ENCODE results near the gene NFATC4.
A peak's percentile ranks its signal among the peaks of the same experiment; 100 is the strongest.
"Not testable (repeated sequence)": the region's sequence is repeated elsewhere in the genome, so short reads cannot be mapped to it uniquely, and the experiment has no call there.

Gene NFATC4

DNA sequence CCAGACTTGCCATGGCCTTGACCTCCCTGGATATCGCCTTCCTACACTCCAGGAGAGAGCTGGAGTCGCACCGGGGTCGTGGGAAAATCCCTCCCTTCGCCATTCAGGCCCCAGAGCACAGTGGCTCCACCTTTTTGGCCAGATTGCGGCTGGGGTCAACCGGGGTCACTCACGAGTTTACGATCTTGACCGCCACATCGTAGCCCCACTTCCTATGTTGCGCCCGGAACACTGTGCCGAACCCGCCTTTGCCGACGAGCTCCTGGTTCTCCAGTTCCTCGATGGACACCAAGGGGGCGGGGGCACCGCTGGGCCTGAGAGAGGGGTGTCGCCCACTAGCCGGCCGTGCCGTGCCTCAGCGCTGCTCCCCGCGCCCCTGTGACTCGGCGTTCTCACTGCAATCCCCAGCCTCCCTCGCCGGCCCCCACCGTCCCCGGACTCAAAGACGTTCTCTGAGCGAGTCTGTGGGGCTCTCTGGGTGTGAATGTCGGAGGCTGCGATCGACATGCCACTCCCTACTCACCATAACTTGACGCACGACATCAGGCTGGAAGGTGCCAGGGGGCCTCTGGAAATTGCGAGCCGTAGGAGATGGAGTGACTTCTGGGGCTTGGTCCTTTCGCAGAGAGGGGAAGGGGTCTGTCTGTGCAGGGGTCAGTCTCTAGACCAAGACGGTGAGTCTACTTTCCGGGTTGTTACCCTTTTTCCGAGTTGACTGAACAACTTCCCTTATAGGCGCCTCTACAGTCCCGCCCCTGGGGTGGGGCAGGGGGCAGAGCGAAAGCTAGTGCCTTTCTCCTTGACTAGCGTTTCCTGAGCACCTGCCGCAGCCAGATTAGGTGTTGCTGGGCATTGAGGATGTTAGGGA is 28.5 kb upstream of the NFATC4 start, which contains the start of gene RIPK3:
Gene RIPK3 (minus strand): TSS at position 708 of the 868 bp plus-strand sequence. CDS start 165 bp downstream, at position 543.
- no peak for DNase-seq

DNA sequence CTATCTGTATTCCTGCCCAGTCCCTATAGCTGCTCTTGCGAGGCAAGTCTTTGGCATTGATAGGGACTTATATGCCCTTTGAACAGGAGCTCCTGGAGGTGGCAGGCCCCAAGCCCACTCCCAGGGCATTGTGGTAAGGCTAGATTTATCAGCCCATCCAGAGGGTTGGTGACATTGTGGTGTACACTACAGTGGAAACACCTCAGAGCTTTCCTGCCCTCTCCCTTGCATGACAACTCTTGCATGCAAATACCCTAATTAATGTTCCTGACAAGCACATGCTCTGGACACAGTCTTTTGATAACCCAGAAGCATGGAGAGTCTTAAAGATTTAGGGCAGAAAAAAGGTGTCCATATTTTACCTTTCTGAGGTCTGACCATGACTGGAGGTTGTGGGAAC is 27.4 kb upstream of the NFATC4 start:
- no peak for DNase-seq

DNA sequence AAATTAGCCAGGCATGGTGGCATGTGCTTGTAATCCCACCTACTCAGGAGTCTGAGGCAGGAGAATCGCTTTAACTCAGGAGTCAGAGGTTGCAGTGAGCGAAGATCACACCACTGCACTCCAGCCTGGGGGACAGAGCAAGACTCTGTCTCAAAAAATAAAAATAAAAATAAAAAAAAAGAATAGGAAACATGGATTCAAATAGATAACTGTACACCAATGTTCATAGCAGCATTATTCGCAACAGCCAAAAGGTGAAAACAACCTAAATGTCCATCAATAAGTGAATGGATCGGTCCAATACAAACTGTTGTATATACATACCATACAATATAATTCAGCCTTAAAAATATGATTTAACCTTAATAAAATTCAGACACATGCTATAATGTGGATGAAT is 25.1 kb upstream of the NFATC4 start:
- no peak for DNase-seq

DNA sequence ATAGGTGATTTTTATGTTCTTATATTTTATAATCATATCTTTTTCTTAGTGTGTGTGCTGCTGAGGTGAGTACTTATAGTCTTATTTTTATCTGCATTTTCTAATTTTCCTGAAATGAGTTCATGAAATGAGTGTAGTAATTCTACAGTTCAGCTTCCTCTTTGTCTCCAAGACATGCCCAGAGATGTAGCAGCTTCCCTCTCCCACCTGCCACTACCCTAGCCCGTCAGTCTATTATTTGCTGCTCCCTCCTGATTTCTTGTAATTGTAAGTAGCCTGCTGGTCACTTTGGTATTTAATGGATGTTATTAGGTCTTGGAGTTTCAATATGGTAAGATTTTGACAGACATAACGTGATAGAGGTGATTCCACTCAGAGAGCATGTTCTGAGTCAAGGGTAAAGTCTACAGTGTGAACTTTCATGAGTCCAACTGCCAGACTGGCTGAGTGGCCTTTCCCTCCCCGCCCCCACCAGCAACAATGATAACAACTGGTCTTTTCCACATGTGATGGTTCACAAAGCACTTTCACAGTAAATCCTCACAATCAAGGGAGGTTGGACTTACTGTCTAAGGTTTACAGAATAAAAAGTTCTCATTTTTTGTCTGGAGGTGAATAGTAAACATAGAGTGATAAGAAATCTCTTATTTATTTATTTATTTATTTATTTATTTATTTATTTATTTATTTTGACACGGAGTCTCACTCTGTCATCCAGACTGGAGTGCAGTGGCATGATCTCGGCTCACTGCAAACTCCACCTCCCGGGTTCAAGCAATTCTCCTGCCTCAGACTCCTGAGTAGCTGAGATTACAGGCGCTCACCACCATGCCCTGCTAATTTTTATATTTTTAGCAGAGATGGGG is 24.0 kb upstream of the NFATC4 start:
- no peak for DNase-seq

DNA sequence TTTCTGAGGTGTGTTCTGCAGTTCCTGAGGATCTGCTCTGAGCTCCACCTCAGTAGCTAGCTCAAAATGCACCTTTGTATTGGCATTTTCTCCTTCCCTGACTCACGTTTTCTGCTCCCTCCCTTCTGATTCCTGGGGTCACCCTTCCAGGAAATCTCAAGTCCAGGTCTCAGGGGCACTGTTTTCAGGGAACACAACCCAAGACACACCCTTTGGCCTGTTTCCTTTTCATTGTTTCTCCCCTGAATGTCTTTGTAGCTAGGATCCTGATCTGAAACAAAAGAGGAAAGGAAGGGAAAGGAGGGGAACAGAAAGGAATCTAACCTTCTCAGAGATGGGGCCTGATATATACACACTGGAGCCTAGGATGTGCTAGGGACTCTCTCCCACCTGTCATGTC is 20.9 kb upstream of the NFATC4 start:
- DNase-seq, result no peak

DNA sequence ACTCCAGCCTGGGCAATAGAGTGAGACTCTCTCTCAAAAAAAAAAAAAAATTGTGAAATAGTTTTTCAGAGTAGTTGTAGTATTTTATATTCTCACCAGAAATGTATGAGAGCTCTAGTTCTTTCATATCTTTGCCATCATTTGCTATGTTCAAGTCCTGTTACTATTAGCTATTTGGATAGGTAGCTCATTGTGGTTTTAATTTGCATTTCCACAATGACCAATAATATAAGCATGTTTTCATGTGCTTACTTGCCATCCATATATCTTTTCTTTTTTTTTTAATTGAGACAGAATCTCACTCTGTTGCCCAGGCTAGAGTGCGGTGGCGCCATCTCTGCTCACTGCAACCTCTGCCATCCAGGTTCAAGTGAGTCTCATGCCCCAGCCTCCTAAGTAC is 19.8 kb upstream of the NFATC4 start:
- DNase-seq, result no peak

DNA sequence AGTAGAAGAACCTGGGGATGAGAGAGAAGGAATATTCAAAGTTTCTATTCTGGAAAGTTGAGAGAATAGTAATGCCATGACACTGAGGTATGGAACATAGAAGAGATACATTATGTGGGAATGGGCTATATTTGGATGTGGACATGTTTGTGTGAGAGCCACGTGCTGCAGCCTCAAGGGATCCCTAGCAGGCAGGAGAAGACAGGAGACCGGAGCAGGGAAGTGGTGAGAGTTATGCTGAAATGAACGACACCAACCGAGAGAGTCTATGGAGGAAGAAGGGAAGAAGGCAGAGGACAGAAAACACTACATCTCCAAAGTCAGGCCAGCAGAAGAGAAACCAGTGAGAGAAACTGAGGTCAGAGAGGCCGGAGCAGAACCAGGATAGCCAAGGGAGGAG is 18.2 kb upstream of the NFATC4 start:
- DNase-seq, result no peak

DNA sequence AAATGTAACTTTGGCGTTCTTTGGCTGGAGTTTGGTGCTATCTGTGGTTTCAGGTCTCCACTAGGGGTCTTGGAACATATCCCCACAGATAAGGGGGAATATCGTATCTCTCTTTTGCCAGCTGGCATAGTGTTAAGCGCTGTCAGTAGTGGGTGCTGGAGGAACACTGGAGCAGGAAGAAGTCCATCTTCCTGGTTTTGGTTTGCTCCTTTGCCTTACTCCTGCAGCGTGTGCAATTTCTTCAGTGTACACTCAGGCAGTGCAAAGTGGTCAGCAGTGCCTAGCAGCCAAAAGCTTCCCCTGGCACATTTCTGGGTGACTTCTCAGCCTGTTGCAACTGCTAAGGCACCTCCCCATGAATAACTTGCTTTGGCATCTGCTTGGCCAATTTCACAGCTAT is 16.5 kb upstream of the NFATC4 start:
- DNase-seq, result no peak

DNA sequence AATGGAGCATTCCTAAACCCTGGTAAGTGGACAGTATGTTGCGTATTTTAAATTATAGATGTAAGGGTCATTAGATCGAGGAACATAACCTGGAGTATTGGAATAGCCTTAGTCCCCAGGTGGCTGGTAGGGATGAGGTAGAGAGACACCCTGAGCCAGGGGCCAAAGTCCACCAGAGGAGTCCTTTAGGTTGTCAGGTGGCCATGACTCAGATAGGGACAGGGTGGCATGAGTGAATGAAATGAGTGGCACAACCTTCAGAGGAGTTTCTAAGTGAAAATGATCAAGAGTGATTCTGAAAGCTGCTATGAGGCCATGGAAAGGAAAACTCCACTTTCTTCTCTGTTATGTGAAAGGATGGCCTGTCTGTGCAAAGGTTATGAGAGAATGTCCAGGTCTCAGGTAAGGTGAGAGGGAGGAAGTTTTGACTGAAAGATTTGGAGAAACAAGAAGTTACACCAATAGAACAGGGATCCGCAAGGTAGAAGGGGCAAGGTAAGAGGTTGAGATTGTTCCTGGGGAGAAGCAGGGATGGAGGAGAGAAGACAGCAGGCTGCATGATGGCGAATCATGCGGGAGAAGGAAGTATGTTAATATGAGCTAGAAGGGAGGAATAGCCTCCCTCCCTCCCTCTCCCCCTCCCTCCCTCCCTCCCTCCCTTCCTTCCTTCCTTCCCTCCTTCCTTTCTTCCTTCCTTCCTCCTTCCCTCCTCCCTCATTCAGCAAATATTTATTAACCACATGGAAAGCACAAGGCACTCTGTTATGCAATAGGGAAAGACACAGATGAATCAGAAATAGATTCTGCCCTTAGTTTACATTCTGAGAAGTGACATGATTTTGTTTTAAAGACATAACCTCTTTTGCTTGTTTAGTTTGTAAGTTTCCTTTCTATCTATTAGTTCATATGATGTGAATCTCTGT is 14.2 kb upstream of the NFATC4 start:
- DNase-seq, result no peak

DNA sequence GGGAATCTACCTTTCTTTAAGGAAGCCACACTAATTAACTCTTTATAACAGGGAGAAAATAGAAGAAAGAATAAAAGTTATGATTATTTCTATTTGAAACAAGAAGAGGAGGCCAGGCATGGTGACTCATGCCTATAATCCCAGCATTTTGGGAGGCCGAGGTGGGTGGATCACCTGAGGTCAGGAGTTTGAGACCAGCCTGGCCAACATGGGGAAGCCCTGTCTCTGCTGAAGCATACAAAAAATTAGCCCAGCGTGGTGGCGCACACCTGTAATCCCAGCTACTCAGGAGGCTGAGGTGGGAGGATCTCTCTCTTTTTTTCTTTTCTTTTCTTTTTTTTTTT is 13.5 kb upstream of the NFATC4 start:
- DNase-seq, result not testable (repeated sequence)

DNA sequence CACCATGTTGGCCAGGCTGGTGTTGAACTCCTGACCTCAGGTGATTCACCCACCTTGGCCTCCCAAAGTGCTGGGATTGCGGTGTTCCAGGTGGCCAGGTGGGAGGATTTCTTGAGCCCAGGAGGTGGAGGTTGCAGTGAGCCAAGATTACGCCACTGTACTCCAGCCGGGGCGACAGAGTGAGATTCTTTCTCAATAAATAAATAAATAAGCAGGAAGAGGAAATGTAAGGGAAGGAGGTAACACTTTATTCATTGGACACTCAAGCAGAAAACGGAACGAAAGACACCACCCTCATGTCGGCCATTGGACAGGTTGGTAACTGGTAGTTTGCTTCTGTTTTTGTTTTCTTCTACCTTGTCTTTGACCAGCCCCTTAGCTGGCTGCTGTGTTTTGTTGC is 13.0 kb upstream of the NFATC4 start:
- no peak for DNase-seq

DNA sequence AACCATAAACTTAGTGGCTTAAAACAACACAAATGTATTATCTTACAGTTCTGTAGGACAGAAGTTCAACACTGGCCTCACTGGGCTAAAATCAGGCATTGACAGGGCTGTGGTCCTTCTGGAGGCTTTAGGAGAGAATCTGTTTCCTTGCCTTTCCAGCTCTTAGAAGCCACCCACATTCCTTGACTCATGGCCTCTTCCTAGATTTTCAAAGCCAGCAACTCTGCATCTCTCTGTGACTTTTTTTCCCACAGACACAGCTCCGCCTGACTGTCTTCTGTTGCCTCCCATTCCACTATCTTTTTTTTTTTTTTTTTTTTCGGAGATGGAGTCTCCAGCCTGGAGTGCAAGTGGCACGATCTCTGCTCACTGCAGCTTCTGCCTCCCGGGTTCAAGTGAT is 11.8 kb upstream of the NFATC4 start:
- DNase-seq, result no peak

DNA sequence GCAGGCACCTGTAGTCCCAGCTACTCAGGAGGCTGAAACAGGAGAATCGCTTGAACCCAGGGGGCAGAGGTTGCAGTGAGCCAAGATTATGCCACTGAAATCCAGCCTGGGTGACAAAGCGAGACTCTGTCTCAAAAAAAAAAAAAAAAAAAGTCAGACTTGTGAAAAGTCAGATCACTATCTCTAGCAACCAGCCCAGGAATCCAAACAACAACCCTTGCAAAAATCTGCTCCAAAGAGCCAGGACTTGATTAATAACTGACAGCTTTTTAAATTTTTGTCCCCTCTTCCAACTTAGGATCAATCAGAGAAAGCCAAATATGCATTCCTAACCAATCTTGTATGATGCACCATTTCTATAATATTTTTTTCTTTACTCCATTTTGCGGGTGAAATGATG is 7.7 kb upstream of the NFATC4 start:
- no peak for DNase-seq

DNA sequence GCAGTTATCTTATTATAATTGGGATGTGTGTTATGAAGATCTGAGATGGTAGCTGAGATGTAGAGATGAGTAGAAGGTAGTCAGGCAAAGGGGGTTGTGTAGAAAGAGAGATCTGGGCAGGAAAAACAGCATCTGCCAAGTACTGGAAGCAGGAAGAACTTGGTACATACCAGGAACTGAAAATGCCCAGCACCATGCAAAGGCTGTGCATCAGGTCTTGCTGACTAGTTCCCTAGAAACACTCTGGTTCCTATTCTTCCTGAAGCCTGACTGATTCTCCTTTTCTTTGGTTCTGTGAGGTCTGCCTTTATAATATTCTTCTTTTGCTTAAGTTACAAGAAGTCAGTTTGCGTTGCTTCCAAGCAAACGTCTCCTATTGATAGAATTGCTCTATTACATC is 6.7 kb upstream of the NFATC4 start:
- DNase-seq, result no peak

DNA sequence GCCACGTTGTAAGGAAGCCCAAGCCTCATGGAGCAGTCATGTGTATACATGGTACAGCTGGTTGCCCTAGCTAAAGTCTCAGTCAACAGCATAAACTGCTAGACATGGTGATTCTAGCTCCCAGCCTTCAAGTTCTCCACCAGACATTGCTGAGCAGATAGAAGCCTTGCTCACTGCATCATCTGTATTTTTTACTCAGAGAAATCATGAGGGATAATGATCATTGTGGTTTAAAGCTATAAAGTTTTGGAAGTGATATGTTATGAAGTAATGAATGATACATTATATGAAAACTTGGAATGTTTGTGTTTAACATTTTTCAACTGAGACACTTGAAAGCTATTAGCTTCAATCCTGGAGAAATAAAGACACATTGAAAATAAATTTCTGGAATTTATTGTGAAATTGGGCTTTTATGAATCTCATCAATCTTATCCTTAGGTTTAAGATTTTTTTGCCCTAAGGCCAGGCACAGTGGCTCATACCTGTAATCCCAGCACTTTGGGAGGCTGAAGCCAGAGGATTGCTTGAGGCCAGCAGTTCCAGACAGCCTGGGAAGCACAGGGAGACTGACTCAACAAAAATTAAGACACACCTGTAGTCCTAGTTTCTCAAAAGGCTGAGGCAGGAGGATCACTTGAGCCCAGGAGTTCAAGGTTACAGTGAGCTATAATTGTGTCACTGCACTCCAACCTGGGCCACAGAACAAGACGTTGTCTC is 5.6 kb upstream of the NFATC4 start:
- no peak for DNase-seq

DNA sequence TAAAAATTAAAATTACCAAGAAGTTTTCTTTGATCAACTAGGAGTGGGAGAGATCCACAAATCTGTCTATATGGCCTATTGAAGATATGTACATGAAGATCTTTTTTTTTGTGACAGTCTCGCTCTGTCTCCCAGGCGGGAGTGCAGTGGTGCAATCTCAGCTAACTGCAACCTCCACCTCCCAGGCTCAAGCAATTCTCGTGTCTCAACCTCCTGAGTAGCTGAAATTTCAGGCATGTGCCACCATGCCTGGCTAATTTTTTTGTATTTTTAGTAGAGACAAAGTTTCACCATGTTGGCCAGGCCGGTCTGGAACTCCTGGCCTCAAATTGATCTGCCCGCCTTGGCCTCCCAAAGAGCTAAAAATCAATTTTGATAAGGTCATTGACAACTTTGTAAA is 4.6 kb upstream of the NFATC4 start:
- DNase-seq, result no peak

DNA sequence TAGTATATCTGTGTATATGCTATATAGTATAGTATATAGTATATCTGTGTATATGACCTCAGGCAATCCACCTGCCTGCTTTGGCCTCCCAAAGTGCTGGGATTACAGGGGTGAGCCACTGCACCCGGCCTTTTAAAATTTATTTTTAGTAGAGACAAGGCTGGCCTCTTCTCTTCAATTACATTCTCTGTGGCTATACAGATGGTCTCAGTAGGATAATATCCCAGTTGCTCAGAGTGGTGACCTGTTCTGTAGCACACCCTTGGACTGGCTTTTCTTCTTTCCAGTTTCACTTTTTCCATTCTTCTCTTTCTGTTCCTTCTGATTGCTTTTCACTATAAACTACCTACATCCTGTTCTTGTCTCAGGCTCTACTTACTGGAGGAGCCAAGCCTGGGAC is 3.1 kb upstream of the NFATC4 start:
- DNase-seq, result no peak

DNA sequence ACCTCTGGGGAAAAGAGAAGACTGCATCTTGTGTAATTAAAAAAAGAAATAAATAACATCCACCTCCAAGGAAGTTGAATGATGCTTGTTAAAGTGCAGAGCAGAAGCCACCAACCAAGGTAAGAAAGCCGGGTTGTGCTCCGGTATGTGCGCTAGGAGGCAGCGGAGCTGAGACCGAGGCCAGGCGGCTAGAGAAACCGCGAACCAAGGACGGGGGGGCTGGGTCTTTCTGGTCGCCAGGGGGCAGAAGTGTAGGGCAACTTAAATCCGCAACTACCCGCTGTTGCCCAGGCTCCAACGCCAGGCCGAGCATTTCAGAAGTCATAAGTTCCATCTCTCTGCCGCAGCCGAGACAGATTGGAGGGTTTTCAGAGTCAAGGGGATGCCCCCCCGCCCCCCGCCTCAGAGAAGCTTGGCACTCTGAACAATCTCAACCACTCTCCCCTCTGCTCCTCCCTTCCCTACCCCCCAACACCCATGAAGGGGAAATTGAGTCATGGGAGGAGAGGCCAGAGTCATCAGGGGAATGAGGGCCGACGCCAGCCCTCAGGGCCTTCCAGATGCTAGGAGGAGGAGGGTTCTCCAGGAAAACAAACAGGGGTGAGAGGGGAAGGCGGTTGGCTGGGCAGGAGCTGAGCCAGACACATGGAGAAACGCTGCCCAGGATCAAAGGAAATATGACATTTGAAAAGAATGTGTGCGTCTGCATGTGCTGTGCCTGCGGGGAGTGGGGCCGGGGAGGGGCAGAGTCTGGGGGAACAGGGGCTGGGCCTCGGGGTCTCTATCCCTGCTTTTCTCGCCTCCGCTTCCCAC is 2.2 kb upstream of the NFATC4 start:
- DNase-seq, result peak; percentile 53

DNA sequence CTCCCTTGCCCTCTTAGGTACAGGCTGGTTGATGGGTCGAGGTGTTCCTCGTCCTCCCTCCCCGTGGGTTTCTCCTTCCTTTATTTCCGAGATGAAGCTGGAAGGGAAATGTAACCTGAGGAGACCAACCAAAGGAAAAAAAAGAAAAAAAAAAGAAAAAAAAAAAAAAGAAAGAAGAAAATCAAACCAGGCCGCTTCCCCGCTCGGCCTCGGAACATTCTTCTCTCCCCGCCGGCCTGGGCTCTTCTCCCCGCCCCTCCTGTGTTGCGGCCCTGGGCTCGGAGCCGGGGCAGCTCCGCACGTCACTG is 1.6 kb upstream of the NFATC4 start:
- DNase-seq, result no peak

DNA sequence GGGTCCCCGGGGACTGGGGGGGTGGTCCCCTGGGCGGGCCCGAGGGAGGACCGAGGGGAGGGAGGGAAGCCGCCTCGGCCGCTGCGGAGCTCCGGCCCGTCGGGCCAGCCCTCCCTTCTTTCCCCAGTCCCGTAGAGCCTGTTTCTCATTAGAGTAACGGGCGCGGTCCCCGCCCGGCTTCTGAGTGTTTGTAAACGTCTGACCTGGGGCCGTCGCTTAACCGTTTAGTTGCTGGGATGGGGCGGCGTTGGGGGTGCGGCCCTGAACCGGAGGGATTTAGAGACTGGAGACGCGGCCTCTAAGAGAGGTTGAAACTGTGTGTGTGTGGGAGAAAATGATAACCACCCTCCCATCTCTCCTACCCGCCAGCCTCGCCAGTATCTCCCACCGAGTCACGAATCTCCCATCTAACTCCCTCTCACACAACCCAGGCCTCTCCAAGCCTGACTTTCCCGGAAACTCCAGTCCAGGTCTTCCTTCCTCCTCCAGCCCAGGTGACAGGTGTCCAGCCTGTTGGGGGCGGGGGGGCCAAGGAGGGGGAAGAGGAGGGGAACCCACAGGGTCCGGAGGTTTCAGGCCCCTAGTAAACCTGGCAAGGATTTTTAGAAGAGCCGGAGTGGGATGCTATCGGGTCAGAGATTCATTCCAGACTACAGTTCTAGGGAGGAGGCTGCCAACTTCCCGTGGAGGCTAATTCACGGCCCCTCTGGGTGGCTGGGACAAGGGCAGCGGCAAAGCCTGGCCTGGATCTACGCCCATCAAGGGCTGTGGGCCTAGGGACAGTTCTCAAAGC is 1.1 kb upstream of the NFATC4 start:
- DNase-seq, result peak; percentile 76

DNA sequence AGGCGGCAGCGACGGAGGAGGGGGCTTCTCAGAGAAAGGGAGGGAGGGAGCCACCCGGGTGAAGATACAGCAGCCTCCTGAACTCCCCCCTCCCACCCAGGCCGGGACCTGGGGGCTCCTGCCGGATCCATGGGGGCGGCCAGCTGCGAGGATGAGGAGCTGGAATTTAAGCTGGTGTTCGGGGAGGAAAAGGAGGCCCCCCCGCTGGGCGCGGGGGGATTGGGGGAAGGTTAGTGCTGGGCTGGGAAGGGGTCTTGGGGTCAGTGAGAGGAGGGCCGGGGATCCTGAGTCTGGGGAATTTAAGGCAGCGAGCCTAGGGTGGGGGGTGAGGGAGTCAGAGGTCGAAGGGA is 203 bp downstream of the NFATC4 start:
- DNase-seq, result no peak

Data from T1000 (cell line).